MG63 (cell line): ENCODE data around the gene CD300A. TPM values are rescaled to one million over a fixed set of nuclear protein-coding genes. Genes with fewer than 3 reads are reported as not detected.

ENCODE experiments used
- DNase-seq: peaks from one replicate; pipeline ENCODE4 v3.0.0-alpha.2; 2020
- H3K27me3 ChIP-seq: fragments of 250-450 bp; sonication (Bioruptor Pico); 2 replicates; pipeline ENCODE4 v1.5.1; 2020; ENCODE audit warnings: mild to moderate bottlenecking, moderate library complexity
- H3K36me3 ChIP-seq: fragments of 250-450 bp; sonication (Bioruptor Pico); 2 replicates; pipeline ENCODE4 v1.5.1; 2020; ENCODE audit warnings: mild to moderate bottlenecking, moderate library complexity
- H3K4me3 ChIP-seq: fragments of 250-450 bp; sonication (Bioruptor Pico); 2 replicates; pipeline ENCODE4 v1.5.1; 2020; ENCODE audit warnings: mild to moderate bottlenecking, moderate library complexity
- H3K9me3 ChIP-seq: fragments of 250-450 bp; sonication (Bioruptor Pico); 2 replicates; pipeline ENCODE4 v1.5.1; 2020; ENCODE audit warnings: mild to moderate bottlenecking, moderate library complexity
- total RNA-seq: library from RNA; depleted of rRNA; stranded (reverse); fragments of >200 nt; shearing (Covaris generic); gene quantifications from 2 replicates; pipeline ENCODE4 v1.2.3, GENCODE V29; 2014; ENCODE audit warnings: low replicate concordance

The CD300A gene
- total RNA-seq, 1 experiment from 2014 or later = not detected

GRCh38 chr17:74464730-74465377 is 1.6 kb upstream of the CD300A start:
- Histone ChIP-seq H3K36me3 (no peaks in the 10 kb centered on the region), H3K4me3 (no peak overlapping the region), H3K27me3 (no peaks in the 10 kb centered on the region; the same call in 1 of the 2 replicates), H3K9me3 (no peaks in the 10 kb centered on the region)
- no peak for DNase-seq

- no peak overlapping the region for H3K4me3 ChIP-seq
- no peak for DNase-seq
- H3K27me3 ChIP-seq = no peaks in the 10 kb centered on the region; the same call in 1 of the 2 replicates
- H3K36me3 ChIP-seq = no peaks in the 10 kb centered on the region
- H3K9me3 ChIP-seq = no peaks in the 10 kb centered on the region
Observed at GRCh38 chr17:74465378-74466110, 890 bp upstream of the CD300A start.

- H3K36me3 ChIP-seq = no peaks in the 10 kb centered on the region
- no peaks in the 10 kb centered on the region; the same call in 1 of the 2 replicates for H3K27me3 ChIP-seq
- no peak overlapping the region for H3K4me3 ChIP-seq
- no peak for DNase-seq
- H3K9me3 ChIP-seq = no peaks in the 10 kb centered on the region
Observed at GRCh38 chr17:74466828-74467184, 372 bp downstream of the CD300A start.

- H3K27me3 ChIP-seq = no peaks in the 10 kb centered on the region; the same call in 1 of the 2 replicates
- no peak for DNase-seq
- H3K36me3 ChIP-seq = no peaks in the 10 kb centered on the region
Observed at GRCh38 chr17:74467221-74467951, 952 bp downstream of the CD300A start.

GRCh38 chr17:74471341-74471740 is 4.9 kb downstream of the CD300A start:
- Histone ChIP-seq H3K27me3 (no peaks in the 10 kb centered on the region; the same call in 1 of the 2 replicates), H3K36me3 (no peaks in the 10 kb centered on the region), H3K4me3 (no peak overlapping the region), H3K9me3 (no peaks in the 10 kb centered on the region)
- no peak for DNase-seq

More at GRCh38 chr17:74467221-74467951, 952 bp downstream of the CD300A start:
- Histone ChIP-seq H3K9me3 (no peaks in the 10 kb centered on the region), H3K4me3 (no peak overlapping the region)

- H3K27me3 ChIP-seq = no peaks in the 10 kb centered on the region; the same call in 1 of the 2 replicates
- H3K36me3 ChIP-seq = no peaks in the 10 kb centered on the region
- DNase-seq = no peak
- H3K9me3 ChIP-seq = no peaks in the 10 kb centered on the region
- no peak overlapping the region for H3K4me3 ChIP-seq
Observed at GRCh38 chr17:74472890-74473289, 6.5 kb downstream of the CD300A start.

GRCh38 chr17:74473294-74473693 is 6.9 kb downstream of the CD300A start:
- H3K36me3 ChIP-seq = no peaks in the 10 kb centered on the region
- H3K27me3 ChIP-seq = no peaks in the 10 kb centered on the region; the same call in 1 of the 2 replicates
- H3K4me3 ChIP-seq = no peak overlapping the region
- no peaks in the 10 kb centered on the region for H3K9me3 ChIP-seq
- no peak for DNase-seq

GRCh38 chr17:74474043-74474792 is 7.8 kb downstream of the CD300A start:
- Histone ChIP-seq H3K9me3 (no peaks in the 10 kb centered on the region), H3K27me3 (no peaks in the 10 kb centered on the region; the same call in 1 of the 2 replicates), H3K4me3 (no peak overlapping the region), H3K36me3 (no peaks in the 10 kb centered on the region)
- no peak for DNase-seq

GRCh38 chr17:74475189-74475588 is 8.8 kb downstream of the CD300A start:
- no peak for DNase-seq
- Histone ChIP-seq H3K4me3 (no peak overlapping the region), H3K27me3 (no peaks in the 10 kb centered on the region), H3K9me3 (no peaks in the 10 kb centered on the region), H3K36me3 (no peaks in the 10 kb centered on the region)

GRCh38 chr17:74477411-74477810 is 11.0 kb downstream of the CD300A start:
- Histone ChIP-seq H3K4me3 (no peak overlapping the region), H3K36me3 (no peaks in the 10 kb centered on the region), H3K27me3 (no peaks in the 10 kb centered on the region), H3K9me3 (no peaks in the 10 kb centered on the region)
- DNase-seq = no peak

- Histone ChIP-seq H3K9me3 (no peaks in the 10 kb centered on the region), H3K36me3 (no peaks in the 10 kb centered on the region), H3K27me3 (no peaks in the 10 kb centered on the region), H3K4me3 (no peak overlapping the region)
- DNase-seq = no peak
Observed at GRCh38 chr17:74478420-74479100, 12.1 kb downstream of the CD300A start.

- Histone ChIP-seq H3K36me3 (no peaks in the 10 kb centered on the region), H3K27me3 (no peaks in the 10 kb centered on the region), H3K9me3 (no peaks in the 10 kb centered on the region), H3K4me3 (no peak overlapping the region)
- no peak for DNase-seq
Observed at GRCh38 chr17:74480290-74480689, 13.9 kb downstream of the CD300A start.

GRCh38 chr17:74481621-74482020 is 15.2 kb downstream of the CD300A start:
- H3K36me3 ChIP-seq = no peaks in the 10 kb centered on the region
- DNase-seq = no peak
- no peak overlapping the region for H3K4me3 ChIP-seq
- no peaks in the 10 kb centered on the region for H3K27me3 ChIP-seq
- H3K9me3 ChIP-seq = no peaks in the 10 kb centered on the region

GRCh38 chr17:74484066-74484465 is 17.6 kb downstream of the CD300A start:
- no peaks in the 10 kb centered on the region for H3K9me3 ChIP-seq
- no peaks in the 10 kb centered on the region for H3K36me3 ChIP-seq
- DNase-seq = no peak
- no peaks in the 10 kb centered on the region for H3K27me3 ChIP-seq
- no peak overlapping the region for H3K4me3 ChIP-seq

GRCh38 chr17:74485022-74485743 is 18.7 kb downstream of the CD300A start:
- no peaks in the 10 kb centered on the region for H3K36me3 ChIP-seq
- no peak overlapping the region for H3K4me3 ChIP-seq
- H3K27me3 ChIP-seq = no peaks in the 10 kb centered on the region
- H3K9me3 ChIP-seq = no peaks in the 10 kb centered on the region
- DNase-seq = peak; percentile 14

- Histone ChIP-seq H3K9me3 (no peaks in the 10 kb centered on the region), H3K36me3 (no peaks in the 10 kb centered on the region), H3K4me3 (no peak overlapping the region), H3K27me3 (no peaks in the 10 kb centered on the region)
- DNase-seq = no peak
Observed at GRCh38 chr17:74485841-74486240, 19.4 kb downstream of the CD300A start.
